Vagina (tissue), 2 donors: ENCODE results near the gene TMEM151A.
A peak's percentile ranks its signal among the peaks of the same experiment; 100 is the strongest.

Experiments
- CTCF ChIP-seq, 3 experiments: fragments of 450-650 bp in 2 of 3; fragments of 200-600 bp in 1 of 3; sonication (generic) in 1 of 3; IDR thresholded peaks; one replicate each; pipeline ENCODE4 v1.5.1; 2017 to 2019; ENCODE audit warnings: antibody characterized with exemption in 3 of 3, mild to moderate bottlenecking in 2 of 3, moderate library complexity in 2 of 3
- POLR2A ChIP-seq, 2 donors: fragments of 450-650 bp; IDR thresholded peaks; one replicate each; pipeline ENCODE4 v1.6.1; 2017; ENCODE audit warnings: antibody characterized with exemption in 2 of 2, mild to moderate bottlenecking in 2 of 2, moderate library complexity in 2 of 2
- POLR2AphosphoS5 ChIP-seq, 2 donors: sonication (generic); formaldehyde crosslinking; IDR thresholded peaks; one replicate each; pipeline ENCODE4 v1.9.0; 2017; ENCODE audit warnings: antibody characterized with exemption in 2 of 2, mild to moderate bottlenecking in 2 of 2, low read depth in 1 of 2; ENCODE audit not compliant: insufficient read depth in 1 of 2

GRCh38 chr11:66322732-66323427, 31.2 kb downstream of the TMEM151A start:
- TF ChIP-seq CTCF (IDR thresholded peaks at IDR 0.05): no peak
- peak in 1 of 2 donors; percentile 71 for TF ChIP-seq POLR2AphosphoS5 (IDR thresholded peaks at IDR 0.05; ENCODE audit: insufficient read depth in 1 of 2, low read depth in 1 of 2)
- TF ChIP-seq POLR2A (IDR thresholded peaks at IDR 0.05): no peak
